ENCODE results near the gene TEX261. TPM values are rescaled to one million over a fixed set of nuclear protein-coding genes. Genes with fewer than 3 reads are reported as not detected.

TEX261 gene
- total RNA-seq, 1 experiment from 2014 or later, result 23.9 TPM

GRCh38 chr2:70982971-70983370, 11.7 kb downstream of the TEX261 start:
- DNase-seq (ENCODE audit: low read depth), result no peak

- DNase-seq (ENCODE audit: low read depth), result no peak
Measured at GRCh38 chr2:70981866-70982810, 12.5 kb downstream of the TEX261 start.

- no peak for DNase-seq (ENCODE audit: low read depth)
Measured at GRCh38 chr2:70981421-70981820, 13.3 kb downstream of the TEX261 start.

GRCh38 chr2:70979626-70980025, 15.0 kb downstream of the TEX261 start:
- DNase-seq (ENCODE audit: low read depth), result no peak

- no peak for DNase-seq (ENCODE audit: low read depth)
Measured at GRCh38 chr2:70979180-70979488, 15.5 kb downstream of the TEX261 start.

- peak; percentile 39 for DNase-seq (ENCODE audit: low read depth)
Measured at GRCh38 chr2:70978341-70979179, 16.1 kb downstream of the TEX261 start, which contains the start of gene ANKRD53. Gene ANKRD53 (plus strand): TSS chr2:70978630. CDS start chr2:70978646, 16 bp downstream.

GRCh38 chr2:70977605-70978205, 17.0 kb downstream of the TEX261 start:
- peak; percentile 67 for DNase-seq (ENCODE audit: low read depth)

GRCh38 chr2:70975237-70975636, 19.4 kb downstream of the TEX261 start:
- DNase-seq (ENCODE audit: low read depth), result no peak

- no peak for DNase-seq (ENCODE audit: low read depth)
Measured at GRCh38 chr2:70974592-70974991, 20.1 kb downstream of the TEX261 start.

DNA sequence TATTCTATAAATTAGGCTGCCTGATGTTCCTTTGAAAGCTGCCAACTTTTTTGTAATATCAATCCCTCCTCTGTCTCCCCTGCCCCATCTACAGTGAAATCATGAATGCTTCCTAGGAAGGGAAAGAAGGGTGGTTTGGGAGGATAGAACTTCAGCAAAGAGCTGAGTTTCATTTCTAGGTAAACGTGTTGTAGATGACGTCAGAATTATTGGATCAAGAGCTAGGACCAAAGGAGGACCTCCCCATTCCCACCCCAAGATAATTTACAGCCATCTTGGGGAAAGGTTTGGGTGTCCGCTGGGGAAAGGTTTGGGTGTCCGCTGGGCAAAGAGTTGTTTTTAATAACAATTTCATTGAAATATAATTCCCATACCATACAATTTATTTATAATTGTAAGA, 27.5 kb downstream of the TEX261 start:
- DNase-seq (ENCODE audit: low read depth), result no peak

DNA sequence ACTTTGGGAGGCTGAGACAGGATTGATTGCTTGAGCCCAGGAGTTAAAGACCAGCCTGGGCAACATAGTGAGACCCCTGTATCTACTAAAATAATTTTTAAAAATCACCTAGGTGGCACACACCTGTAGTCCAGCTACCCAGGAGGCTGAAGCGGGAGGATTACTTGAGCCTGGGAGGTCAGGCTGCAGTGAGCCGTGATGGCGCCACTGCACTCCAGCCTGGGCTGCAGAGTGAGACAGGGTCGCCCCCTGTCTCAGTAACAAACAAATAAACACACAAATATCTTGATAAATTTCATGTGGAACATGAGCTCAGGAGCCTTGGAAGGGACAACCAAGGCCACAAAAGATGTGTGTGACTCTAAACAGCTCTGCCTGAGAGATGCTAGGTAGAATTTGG, 28.0 kb downstream of the TEX261 start:
- DNase-seq (ENCODE audit: low read depth), result no peak

DNA sequence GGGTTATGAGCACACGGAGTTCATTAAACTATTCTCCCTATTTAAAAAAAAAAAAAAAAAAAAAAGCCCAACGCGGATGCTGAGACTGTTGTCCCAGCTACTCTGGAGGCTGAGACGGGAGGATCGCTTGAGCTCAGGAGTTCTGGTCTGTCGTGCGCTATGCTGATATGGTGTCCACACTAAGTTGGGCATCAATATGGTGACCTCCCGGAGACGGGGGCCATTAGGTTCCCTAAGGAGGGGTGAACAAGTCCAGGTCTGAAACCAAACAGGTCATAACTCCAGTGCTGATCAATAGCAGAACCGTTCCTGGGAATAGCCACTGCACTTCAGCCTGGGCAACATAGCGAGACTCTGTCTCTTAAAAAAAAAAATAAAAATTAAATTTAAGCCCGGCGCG, 29.2 kb downstream of the TEX261 start:
- DNase-seq (ENCODE audit: low read depth), result no peak

DNA sequence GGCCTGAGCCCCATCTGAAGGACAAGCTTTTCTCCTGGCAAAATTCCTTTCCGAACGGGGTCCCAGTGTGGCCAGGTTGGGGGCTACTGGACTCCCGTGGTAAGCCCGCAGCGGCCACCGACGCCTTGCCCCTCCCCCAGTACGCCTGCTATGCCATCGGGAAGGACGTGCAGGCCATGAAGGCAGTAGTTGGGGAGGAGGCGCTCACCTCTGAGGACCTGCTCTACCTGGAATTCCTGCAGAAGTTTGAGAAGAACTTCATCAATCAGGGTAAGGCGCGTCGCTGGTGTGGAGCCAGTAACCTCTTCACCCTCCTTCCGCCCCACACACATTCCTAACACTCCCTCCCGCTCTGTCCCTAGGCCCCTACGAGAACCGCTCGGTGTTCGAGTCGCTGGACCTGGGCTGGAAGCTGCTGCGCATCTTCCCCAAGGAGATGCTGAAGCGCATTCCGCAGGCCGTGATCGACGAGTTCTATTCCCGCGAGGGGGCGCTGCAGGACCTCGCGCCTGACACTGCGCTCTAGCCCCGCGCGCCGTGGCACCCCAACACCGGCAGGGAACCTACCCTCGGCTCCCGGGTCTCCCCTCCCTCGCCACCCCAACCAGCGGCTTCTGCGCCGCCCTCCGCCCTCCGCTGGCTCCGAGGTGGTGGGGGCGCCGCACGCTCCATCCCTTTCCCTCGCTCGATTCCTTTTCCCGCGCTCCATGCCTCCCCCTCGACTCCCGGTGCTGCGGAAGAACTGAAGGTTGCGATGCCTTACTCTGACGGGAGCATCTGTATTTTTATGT, 29.9 kb downstream of the TEX261 start:
- peak; percentile 75 for DNase-seq (ENCODE audit: low read depth)

DNA sequence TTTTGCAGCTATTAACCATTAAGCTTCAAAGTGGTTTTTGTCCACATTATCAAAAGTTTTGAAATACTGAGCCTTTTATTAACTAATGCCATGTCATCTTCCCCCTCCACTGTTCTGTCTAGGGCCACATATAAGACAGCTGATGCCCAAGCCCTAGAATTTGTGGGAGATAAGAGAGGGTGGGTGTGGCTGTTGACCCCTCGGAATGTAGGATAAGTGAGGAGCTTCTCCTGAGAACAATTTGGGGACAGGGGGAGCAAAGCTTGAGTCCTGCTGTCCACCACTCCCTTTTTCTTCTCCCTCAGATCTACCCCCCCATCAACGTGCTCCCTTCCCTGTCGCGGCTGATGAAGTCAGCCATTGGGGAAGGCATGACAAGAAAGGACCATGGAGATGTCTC, 30.5 kb downstream of the TEX261 start:
- DNase-seq (ENCODE audit: low read depth), result no peak

GRCh38 chr2:70962885-70963878, 31.5 kb downstream of the TEX261 start:
- DNase-seq (ENCODE audit: low read depth), result no peak

DNA sequence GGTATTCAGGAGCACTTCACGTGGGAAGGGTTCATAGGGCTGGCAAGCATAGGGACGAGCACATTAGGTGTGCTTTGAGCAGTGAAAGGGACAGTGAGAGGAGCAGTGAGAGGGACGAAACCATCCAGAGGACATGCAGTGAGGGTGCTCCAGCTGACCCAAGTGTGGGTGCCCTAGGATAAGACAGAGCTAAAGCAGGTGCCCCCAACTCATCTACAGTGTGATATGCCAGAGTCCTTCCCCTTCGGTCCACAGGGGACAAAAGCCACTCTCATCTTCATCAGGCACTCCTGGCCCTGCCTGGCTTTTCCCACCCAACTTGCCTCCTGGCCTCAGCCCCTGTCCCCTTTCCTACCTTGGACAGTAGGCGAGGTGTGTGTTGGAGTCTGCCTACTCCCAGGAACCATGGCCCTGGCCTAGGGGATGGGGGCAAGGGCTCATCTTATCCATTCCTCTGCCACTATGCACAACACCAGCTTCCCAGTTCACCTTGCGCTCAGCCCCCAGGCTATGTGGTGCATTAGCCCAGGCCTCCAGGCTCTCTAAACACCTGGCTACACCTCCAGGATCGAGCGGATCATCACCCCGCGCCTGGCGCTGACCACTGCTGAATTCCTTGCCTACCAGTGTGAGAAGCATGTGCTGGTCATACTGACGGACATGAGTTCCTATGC, 32.3 kb downstream of the TEX261 start:
- DNase-seq (ENCODE audit: low read depth), result no peak

DNA sequence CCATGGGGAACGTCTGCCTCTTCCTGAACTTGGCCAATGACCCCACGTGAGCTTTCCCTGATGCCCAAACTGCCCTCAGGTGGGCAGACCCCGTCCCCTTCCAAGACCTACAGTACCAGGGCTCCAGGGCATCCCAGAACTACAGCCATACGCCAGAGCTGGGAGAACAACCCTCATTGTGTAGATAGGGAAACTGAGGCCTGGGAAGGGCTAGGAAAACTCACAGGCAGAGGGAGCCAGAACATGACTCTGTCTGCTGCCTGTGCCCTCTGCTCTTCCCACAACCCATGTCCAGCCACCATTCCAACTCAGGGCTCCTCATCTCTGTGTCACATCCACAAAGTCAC, 33.1 kb downstream of the TEX261 start:
- no peak for DNase-seq (ENCODE audit: low read depth)

DNA sequence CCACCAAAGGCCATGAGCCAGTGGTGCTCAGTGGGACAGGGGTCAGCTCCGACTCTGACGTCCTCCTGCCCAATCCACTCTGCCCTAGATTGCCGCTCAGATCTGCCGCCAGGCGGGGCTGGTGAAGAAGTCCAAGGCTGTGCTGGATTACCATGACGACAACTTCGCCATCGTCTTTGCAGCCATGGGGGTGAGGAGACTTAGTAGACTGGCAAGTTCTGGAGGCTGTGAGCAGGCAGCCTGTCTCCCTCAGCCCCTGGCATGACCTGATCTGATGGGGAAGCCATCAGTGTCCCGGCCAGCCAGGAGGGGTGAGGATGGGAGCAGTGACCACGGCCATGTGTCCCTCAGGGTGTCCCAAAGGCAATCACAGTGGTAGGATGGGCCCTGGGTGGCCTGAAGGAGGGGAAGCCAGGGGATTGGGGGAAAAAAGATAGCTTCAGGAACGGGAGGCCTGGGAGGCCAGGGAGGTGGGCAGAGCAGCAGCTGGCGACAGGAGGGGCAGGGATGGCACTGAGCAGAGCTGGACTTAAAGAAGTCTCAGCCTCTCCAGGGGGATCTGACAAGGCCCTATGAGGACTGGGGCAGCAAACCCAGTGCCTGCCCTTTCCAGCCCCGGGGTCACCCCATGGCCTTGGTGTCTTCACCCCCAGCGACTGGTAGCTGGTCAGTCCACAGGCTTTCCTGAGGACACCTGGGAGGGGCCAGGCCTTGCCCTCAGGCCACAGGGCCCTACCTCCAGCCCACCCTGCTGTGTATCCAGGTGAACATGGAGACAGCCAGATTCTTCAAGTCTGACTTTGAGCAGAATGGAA, 33.6 kb downstream of the TEX261 start:
- no peak for DNase-seq (ENCODE audit: low read depth)
